AG09309 (cell line): ENCODE data around the gene NLRC5.
"Not testable (repeated sequence)": the region's sequence is repeated elsewhere in the genome, so short reads cannot be mapped to it uniquely, and the experiment has no call there.

Source experiments
- DNase-seq: peaks from one replicate; pipeline ENCODE4 v3.0.0-alpha.2; 2010; ENCODE audit warnings: low read depth
- H3K4me3 ChIP-seq: 2 replicates; pipeline ENCODE4 v1.5.1; 2011; ENCODE audit warnings: mild to moderate bottlenecking, low read depth, low read length, moderate library complexity; ENCODE audit not compliant: control insufficient read depth
- TF ChIP-seq, protein P1 (sequence below): IDR thresholded peaks from 2 replicates; pipeline ENCODE4 v1.5.1; 2011; ENCODE audit warnings: mild to moderate bottlenecking, low read depth, low read length, inconsistent platforms; ENCODE audit not compliant: insufficient read depth, control insufficient read depth; ENCODE audit errors: missing control alignments

The NLRC5 gene

DNA sequence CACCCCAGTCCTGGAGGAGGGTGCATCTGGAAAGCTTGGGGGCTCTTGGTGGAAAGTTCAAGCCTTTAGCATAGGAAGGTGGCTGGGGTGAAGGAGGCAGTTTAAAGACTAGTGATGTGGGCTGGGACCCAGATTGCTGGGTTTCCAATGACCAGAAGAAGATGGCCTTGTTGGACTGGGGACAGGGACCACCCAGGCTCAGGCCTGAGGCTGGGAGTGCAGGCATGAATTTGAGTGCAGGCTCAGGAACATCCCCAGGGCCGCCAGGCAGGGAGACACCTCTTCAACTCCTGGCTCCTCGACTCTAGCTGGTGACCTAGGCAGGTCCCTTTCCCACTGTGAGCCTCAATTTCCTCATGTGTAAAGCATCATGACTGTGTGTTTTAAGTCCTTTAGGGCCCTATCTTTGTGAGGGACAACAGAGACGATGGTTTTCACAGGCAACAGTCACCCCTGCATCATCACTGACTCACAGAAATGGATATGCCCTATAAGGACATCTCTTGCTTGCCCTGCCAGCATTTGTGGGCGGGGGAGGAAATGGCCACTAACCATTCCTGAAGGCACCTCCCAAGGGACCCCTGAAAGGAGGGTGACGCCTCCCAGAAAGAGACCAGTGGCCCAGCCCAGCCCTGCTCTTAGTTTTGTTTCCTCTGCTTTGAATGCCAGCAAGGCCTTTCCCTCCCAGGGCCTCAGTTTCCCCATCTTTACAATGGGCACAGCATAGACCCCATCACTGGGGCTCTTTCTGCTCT is 11.1 kb downstream of the NLRC5 start:
- H3K4me3 ChIP-seq = no peak overlapping the region
- peak; percentile 85 for DNase-seq
- TF ChIP-seq, protein P1, sequence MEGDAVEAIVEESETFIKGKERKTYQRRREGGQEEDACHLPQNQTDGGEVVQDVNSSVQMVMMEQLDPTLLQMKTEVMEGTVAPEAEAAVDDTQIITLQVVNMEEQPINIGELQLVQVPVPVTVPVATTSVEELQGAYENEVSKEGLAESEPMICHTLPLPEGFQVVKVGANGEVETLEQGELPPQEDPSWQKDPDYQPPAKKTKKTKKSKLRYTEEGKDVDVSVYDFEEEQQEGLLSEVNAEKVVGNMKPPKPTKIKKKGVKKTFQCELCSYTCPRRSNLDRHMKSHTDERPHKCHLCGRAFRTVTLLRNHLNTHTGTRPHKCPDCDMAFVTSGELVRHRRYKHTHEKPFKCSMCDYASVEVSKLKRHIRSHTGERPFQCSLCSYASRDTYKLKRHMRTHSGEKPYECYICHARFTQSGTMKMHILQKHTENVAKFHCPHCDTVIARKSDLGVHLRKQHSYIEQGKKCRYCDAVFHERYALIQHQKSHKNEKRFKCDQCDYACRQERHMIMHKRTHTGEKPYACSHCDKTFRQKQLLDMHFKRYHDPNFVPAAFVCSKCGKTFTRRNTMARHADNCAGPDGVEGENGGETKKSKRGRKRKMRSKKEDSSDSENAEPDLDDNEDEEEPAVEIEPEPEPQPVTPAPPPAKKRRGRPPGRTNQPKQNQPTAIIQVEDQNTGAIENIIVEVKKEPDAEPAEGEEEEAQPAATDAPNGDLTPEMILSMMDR = no peak

DNA sequence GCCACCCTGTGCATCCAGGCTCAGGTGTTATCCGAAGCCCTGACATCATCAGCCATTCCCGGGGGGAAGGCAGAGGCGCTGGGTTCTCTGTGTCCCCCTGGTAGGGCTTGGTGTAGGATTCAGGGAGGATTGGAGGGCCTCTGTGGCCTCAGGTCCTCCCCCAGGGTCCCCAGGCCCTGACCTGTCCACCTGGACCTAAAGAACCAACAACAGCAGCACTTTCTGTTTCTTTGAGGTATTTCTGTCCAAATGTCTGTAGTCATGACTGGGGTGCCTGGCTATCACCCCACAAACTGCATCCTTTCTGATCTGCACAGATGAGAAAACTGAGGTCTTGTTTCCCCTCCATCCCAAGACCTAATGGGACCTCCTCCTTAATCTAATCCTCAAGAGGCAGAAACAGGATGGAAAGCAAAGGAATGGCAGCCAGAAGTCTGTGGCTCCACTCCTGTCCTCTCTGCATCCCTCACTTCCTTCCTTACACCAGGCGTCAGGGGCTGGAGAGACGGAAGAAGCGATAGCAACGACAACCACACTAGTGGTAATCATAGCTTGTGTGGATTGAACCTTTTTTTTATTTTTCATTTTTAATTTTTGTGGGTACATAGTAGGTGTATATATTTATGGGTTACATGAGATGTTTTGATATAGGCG is 11.8 kb downstream of the NLRC5 start:
- H3K4me3 ChIP-seq = no peak overlapping the region
- TF ChIP-seq, protein P1 = no peak
- DNase-seq = no peak

DNA sequence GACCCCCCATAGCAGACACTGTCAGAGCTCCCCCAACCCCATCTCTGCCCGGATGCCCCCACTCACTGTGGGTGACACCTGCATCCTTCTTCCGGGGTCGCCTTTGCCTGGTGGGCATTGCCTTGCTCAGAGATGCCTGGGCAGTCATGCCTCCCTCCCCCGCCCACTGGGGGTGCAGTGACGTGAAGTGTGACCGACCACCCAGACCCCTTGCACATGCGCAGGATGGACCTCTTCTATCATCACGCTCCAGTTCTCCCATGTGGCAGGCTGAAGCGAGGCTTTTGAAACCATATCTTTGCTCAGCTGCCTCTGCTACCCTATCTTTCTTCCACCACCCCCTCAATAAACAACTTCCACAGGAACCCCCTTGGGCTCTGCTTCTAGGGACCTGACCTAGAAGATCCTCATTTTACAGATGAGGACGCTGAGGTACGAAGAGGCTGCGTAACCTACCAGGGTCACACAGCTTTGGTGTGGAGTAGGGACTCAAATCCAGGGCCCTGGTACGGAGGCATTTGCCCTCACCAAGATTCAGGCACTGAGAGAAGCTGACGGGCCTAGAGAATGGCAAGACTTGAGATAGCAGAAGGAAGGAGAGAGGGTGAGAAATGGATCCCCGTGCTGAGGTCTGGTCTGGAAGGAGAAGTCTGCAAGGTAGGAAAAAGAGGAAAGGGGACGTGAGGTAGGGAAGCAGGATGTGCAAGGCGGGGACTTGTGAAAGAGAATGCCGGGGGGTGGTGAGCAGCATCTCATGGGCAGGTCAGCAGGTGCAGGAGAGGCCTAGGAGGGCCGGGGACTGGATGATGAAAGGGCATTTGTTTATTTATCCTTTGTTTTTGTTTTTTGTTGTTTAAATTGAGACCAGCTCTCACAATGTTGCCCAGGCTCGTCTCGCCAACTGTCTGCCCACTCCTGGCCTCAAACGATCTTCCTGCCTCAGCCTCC is 14.4 kb downstream of the NLRC5 start:
- TF ChIP-seq, protein P1 = no peak
- no peak overlapping the region for H3K4me3 ChIP-seq
- DNase-seq = no peak

DNA sequence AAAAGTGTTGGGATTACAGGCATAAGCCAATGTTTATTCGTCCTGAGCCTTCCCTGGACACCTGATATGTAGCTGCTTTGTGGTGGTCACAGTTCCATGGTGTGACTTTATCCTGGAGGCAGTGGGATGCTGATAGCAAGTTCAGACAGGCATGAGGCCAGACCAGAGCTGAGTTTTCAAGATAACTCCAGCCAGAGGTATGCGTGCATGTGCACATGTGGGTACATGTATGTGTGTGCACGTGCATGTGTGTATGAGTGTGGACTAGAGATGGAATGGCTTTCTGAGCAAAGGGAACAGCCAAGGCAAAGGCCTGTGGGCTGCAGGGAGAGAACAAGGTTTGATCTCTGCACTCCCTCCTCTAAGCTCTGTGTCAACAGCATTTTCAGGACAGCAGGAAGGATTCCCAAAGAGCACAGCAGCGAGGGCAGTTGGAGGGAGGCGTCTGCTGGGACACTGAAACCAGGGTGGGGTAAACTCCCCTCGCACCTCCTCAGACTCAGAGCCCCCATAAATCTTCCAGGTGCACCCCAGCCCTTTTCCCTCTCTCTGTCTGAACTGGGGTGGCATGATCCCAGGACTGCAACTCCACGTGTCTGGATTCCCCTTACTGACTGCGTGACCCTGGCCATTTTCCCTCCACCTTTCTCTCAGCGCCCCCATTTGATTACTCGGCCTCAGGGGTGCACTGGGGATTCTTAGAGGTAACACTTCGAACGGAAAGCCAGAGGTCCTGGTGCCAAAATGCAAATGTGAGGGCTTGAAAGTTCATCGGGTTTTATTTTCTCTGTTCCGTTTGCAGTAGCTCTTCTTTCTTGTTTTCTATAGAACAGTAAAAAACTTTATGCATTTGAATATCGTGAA is 15.3 kb downstream of the NLRC5 start:
- DNase-seq = no peak
- TF ChIP-seq, protein P1 = no peak
- no peak overlapping the region for H3K4me3 ChIP-seq

DNA sequence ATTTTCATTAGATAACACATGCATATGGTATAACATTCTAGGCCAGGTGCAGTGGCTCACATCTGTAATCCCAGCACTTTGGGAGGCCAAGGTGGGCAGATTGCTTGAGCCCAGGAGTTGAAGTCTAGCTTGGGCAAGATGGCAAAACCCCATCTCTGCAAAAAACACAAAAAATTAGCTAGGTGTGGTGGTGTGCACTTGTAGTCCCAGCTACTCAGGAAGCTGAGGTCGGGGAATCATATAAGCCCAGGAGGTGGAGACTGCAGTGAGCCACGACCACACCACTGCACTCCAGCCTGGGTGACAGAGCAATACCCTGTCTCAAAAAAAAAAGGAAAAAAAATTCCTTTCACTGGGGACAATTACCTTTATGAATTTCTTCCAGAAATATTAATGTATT is 16.2 kb downstream of the NLRC5 start:
- not testable (repeated sequence) for H3K4me3 ChIP-seq, DNase-seq

DNA sequence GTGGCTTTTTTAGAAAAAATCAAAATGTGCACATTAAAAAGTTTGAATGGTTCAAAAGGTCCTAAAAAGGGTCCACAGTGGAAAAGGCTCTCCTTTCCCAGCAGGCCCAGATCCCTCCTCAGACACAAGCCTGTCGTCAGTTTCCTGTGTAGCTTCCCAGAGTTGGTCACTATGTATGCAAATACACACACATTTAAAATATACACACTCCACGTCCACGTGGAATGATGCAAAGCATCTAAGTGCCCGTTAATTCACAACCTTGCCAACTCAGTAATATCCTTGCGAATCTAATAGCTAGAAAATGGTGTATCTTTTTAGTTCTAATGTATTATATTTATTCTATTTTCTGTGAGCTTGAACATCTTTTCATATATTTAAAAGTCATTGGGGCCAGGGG is 17.7 kb downstream of the NLRC5 start:
- TF ChIP-seq, protein P1 = no peak

More for the DNA sequence above, 17.7 kb downstream of the NLRC5 start:
- DNase-seq = no peak
- H3K4me3 ChIP-seq = no peak overlapping the region
